Raji (cell line): ENCODE results near the gene EXOSC5.

Experiments
- POLR2A ChIP-seq: IDR thresholded peaks from 2 replicates; pipeline ENCODE4 v1.6.1; 2011; ENCODE audit warnings: low read depth, low read length, control low read depth; ENCODE audit not compliant: insufficient read depth

The EXOSC5 gene

DNA sequence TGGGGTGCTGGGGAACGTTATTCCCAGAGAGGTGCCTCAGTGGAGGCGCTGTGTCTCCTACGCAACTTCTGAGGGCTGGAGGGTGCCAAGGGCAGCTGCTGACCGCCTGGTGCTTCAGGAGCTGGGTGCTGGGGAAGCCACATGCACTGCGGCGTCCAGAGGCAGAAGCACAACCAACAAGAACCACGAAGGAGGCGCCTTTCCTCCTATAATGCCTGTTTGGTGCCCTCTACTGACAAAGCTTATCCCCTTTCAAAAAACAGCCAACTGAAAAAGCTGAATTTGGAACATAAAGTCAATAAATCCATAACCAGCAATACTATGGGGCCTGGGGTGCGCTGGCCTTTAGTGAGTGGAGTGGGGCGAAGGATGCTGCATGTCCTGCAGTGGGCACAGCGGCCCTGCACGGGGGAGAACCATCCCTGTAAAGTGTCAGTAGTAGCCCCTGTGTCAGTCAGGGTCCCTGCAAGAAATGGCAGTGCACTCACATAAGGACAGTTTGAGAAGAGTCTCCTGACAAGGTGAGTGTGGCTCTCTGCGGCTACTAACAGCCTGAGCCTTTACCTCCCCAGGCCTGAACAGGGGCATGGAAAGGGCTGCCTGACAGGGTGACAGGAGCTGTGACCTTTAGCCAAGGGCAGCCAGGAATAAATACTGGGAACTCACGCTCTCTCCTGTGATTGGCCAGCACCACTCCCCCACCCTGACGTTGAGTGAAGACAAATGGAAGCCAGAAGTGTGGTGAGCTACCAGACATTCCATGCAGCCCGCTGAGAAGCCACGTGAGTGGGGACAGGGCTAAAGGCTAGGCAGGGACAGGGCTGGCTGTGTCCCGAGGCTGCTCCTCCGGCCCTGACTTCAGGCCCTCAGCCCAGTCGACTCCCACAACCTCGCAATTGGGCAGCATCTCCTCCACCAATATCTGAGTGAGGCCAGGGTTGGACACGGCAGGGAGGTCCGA is 34.5 kb upstream of the EXOSC5 start:
- no peak for TF ChIP-seq POLR2A

DNA sequence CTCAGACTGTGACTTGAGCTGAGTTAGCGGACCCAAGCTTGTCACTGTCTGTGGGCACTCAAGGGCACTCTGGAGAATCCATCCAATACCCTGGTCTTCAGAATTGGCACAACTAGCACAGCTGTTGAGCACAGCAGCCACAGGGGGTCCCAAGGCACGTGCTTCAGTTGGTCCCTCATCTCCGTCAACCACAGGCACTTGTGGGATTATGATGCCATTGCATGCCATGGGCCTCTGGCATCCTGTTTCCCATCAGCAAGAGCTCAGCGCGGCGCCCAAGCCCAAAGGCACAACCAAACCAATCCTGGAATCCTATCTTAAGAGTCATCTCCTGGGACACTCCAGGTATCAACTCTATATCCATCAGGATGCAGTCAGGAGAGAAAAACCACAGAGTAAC is 33.8 kb upstream of the EXOSC5 start:
- no peak for TF ChIP-seq POLR2A

DNA sequence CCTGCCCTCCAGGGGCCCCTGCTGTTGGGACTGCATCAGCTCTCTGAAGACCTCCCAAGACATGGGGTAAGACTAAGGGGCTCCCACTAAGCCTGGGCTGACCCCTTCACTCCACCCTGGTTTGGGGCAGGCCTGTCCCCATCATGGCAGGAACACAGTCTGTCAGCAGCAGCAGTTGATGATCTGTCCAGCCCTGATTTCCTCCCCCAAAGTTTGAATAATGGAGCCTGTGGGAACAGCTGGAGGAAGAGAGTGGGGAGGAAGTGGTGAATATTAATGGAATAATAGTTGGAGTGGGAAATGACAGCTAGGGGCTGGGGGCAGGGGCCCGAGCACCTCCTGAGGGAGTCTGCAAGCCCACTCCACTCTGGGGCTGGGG is 31.3 kb upstream of the EXOSC5 start:
- no peak for TF ChIP-seq POLR2A

DNA sequence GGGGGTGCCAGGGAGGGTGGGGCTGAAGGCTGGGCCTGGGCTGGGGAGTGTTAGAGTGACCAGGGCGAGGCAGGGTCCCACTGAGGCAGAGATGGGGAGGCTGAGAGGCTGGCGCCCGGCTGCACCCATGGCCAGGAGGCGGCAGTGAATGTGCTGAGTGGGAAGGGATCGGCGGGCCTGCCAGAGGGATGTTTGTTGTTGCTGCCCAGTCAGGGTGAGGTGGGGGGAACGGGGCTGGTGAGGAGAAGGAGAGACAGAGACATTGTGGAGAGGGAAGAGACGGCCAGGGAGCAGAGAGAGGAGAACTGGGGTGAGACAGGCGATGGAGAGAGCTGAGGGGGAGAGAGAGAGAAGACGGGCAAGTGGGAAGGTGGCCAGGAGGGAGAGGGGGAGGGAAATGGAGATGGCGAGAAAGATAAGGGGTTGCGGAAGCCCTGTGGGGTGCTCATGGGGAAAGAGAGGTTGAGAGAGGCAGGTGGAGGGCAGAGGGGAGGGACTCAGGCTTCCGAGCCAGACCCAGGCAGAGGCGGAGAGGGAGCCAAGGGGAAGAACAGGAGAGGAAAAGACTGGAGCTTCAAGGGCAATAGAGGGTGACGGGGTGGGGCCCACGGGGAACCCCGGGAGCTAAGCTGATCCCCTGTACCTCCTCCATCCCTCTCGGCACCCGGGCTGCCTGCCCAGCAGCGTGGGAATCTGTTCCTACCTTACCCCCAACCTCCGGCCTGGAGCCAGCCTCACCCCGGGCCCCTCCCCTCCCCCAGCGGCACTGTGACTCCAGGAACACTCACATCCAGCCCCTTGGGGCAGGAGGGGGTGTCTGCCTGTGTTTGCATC is 30.7 kb upstream of the EXOSC5 start:
- TF ChIP-seq POLR2A, result no peak

DNA sequence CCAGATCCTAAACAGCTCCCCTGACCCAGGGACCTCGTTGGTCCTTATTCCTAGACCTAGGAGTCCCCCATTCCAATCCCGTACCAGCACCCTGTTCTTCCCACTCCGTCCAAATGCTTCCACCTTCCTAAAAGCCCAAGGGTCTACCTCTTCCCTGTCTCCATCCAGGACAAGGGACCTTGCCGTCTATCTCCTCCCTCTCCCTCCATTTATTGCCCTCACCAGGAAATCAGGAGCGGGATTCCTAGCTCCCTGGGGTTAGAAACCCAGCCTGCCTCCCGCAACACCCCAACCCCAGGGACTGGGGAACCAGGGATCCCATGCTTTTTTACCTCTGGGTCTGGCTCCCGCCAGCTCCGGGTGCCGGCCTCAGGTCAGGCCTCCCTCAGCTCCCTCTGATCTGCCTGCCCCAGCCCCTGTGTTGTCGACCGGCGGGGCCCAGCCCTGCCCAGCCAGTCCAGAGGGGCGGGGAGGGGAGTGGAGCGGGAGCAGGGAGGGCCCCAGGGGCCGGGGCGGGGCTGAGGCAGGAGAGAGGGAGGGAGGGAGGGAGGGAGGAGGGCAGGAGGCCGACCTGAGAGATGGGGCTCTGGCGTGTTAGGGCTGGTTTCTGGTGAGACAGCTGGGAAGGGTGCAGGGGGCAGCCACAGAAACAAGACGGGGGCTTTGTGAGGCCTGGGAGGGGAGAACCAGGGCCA is 29.9 kb upstream of the EXOSC5 start, which contains the start of gene B3GNT8:
Gene B3GNT8 (minus strand): TSS at position 423 of the 695 bp plus-strand sequence. CDS start 596 bp downstream, outside the sequence.
- TF ChIP-seq POLR2A, result no peak

DNA sequence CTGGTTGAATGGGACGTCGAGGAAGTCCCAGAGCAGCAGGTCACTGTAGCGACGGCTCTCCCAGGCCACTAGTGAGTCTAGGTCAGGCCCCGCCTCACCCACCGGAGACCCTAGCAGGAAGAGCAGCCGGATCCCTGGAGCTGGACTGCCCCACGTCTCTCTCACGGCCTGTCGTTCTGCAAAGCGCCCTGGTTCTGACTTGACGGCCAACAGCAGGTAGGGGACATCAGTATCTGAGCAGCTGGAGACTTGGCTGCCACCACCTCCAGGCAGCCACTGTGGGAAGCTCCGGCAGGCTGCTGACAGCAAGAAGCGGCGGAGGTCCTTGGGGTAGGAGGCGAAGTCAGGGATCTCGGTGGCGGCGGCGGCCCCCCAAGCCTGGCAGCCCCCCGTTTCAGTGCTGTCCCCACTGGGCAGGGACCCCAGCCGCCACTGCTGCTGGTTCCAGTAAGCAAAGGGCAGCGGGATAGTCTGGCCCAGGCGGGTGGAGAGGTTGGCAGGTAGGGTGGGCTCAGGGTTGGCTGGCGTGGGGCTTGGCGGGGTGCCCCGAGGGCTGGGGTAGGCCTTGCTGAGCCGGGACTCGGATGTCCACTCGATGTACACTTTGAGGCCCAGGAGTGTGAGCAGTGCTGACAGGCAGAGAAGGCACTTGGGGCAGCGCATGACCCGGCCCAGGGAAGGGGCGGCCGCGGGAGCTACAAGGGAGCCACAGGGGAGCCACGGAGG is 29.1 kb upstream of the EXOSC5 start:
- TF ChIP-seq POLR2A, result no peak

DNA sequence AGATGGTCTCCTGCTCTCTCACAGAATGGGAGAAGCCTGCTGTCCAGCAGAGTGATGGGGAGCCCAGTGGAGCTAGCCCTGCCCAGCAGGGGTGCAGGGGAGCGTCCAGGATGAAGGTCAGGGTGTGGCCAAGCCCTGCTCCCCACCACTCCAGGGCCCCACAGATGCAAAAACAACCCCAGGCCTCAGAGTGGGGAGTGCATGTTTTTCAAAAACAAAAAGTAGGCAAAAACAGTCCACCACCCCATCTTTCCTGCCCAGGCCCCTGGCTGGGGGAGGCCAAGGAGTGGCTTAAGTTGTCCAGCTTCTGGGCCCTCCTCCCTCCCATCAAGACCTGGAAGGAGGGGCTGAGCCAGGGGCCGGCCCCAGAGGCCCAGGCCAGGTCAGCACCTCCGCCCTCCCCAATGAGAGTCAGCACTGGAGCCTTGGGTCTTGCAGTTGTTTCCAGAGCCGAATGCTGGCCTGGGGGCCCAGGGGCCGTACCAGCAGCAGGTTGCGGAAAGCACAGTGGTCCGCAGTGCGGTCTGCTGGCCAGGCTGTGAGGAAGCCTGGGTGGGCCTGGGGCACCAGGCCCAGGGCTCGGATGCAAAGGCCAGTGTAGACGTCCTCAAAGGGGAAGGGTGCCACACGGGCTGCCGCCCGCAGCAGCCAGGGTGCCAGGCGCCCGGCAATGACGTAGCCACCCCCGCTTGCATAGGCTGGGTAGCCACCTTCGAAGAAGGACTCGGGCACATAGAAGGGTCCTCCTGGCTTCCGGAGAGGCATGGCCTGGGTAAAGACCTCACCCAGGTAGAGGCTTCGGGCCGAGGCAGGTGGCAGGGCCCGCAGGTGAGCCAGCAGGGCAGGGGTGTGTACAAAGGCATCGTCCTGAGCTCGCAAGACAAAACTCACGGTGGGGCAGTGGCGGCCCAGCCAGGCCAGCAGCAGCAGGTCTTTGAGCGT is 28.3 kb upstream of the EXOSC5 start:
- TF ChIP-seq POLR2A, result no peak

DNA sequence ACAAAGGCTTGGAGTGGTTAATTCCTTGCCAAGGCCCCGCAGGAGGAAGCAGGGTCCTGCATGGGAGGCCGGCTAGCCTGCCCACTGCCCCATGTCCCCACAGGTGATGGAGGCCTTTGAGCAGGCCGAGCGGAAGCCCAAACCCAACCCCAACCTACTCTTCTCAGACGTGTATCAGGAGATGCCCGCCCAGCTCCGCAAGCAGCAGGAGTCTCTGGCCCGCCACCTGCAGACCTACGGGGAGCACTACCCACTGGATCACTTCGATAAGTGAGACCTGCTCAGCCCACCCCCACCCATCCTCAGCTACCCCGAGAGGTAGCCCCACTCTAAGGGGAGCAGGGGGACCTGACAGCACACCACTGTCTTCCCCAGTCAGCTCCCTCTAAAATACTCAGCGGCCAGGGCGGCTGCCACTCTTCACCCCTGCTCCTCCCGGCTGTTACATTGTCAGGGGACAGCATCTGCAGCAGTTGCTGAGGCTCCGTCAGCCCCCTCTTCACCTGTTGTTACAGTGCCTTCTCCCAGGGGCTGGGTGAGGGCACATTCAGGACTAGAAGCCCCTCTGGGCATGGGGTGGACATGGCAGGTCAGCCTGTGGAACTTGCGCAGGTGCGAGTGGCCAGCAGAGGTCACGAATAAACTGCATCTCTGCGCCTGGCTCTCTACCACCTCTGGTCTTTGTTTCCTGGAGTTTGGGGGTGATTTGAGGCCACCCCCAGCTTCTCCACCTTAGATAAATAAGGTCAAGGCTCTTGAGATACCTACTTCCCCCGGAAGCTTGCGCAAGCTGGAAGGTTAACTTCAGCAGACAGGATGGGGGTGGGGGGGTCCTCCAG is 27.4 kb upstream of the EXOSC5 start:
- TF ChIP-seq POLR2A, result no peak

DNA sequence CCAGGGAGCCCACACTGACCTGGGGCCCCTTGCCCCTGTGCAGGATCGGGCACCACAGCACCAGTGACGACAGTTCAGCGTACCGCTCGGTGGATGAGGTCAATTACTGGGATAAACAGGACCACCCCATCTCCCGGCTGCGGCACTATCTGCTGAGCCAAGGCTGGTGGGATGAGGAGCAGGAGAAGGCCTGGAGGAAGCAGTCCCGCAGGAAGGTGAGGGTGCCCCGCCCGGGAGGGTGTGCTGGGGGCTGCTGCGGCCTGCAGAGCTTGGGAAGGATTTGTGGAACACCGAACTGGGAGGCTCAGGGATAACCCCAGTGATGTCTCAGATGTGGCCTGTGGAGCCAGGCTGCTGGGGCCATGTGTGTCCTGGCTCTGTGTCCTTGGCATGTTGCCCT is 25.8 kb upstream of the EXOSC5 start:
- no peak for TF ChIP-seq POLR2A

DNA sequence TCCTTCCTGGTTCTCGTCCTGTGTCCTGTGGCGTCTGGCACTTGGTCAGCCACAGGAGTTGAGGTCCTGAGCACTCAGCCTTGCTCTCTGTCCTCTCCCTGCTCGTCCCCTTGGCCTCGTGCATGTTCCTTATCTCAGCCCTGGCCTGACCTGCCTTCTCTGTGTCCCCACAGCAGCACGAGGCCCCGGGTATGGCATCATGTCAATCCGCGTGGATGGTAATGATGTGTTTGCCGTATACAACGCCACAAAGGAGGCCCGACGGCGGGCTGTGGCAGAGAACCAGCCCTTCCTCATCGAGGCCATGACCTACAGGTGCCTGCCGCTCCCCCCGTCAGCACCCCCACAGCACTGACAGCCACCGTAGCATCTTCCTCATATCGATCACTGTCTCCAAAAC is 25.3 kb upstream of the EXOSC5 start:
- TF ChIP-seq POLR2A, result no peak

DNA sequence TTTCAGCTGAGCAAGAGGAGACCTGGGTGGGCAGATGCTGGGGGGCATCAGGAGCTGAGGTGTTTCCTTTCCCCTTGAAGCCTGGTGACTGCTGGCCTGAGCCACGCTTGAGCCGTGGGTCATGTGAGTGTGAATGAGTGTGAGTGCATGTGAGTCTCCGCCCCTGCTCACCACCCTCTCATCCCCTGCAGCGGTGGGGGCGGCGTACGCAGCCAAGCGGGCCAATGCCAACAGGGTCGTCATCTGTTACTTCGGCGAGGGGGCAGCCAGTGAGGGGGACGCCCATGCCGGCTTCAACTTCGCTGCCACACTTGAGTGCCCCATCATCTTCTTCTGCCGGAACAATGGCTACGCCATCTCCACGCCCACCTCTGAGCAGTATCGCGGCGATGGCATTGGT is 24.8 kb upstream of the EXOSC5 start:
- no peak for TF ChIP-seq POLR2A

DNA sequence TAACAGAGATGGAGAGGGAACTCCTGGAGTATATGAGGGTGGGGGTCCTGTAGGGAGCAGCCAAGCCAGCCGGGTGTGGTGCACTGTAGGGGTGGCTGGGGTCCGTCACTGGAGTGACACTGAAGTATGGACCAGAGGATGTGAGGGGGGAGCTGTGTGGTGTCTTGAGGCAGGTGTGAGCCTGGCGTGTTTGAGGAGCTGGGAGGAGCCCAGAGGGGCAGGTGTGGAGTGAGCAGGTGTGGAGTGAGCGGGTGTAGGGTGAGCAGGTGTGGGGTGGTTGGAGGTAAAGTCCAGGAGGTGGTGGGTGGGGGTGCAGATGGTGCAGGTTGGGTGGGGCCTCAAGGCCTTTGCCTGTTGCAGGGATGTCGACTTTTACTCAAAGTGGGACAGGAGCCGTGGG is 24.2 kb upstream of the EXOSC5 start:
- TF ChIP-seq POLR2A, result no peak
